HepG2 (cell line): ENCODE measurements around the gene USP34. TPM values are rescaled to one million over a fixed set of nuclear protein-coding genes. Genes with fewer than 3 reads are reported as not detected.

Source experiments
- ATAC-seq: fragments of 200-7000 bp; cut with Tn5 transposase; 3 replicates; pipeline ENCODE4 v1.9.1; 2020; ENCODE audit warnings: mild to moderate bottlenecking, moderate library complexity
- BruUV-seq: library from RNA; stranded (reverse); fragments of 400-500 nt; replicated peaks from 2 replicates; lab custom pipeline; 2021; lab: Mats Ljungman, UMichigan
- CTCF ChIA-PET: fragments of 300-600 bp; formaldehyde crosslinking; extraction: SDS; loops from one replicate; lab custom pipeline; 2021; ENCODE audit warnings: low total read pairs, inconsistent platforms, low intra/inter-chr PET ratio; lab: Yijun Ruan, JAX
- POLR2A ChIA-PET: fragments of 350-600 bp; sonication (Branson Sonifier 250); formaldehyde crosslinking; loops from one replicate; lab custom pipeline; 2020; ENCODE audit warnings: antibody characterized with exemption, inconsistent platforms; lab: Yijun Ruan, JAX
- DNase-seq: peaks from one replicate; pipeline ENCODE4 v3.0.0-alpha.2; 2015; ENCODE audit warnings: low spot score
- FAIRE-seq: peaks from 3 replicates; lab custom pipeline; 2011; peaks lifted over from hg19 to GRCh38; lab: Jason Lieb, UNC
- H2AFZ ChIP-seq: one replicate; pipeline ENCODE4 v1.6.1; 2011; ENCODE audit warnings: low read length, inconsistent platforms
- H3K27ac ChIP-seq: fragments of 300-600 bp; 3 replicates; pipeline ENCODE4 v1.8.0; 2011; ENCODE audit warnings: mixed run types, mild to moderate bottlenecking, mixed read lengths, low read length, inconsistent platforms; ENCODE audit not compliant: insufficient read depth; ENCODE audit errors: extremely low read length
- H3K27me3 ChIP-seq, 2 experiments: fragments of 200-600 bp in 1 of 2; 2 replicates in 1 of 2; 3 replicates in 1 of 2; pipeline versions ENCODE4 v1.6.0 to v1.8.0; 2011; ENCODE audit warnings: low read length in 2 of 2, mild to moderate bottlenecking in 2 of 2, moderate library complexity in 2 of 2, inconsistent platforms in 1 of 2; ENCODE audit not compliant: insufficient read depth in 2 of 2, control insufficient read depth in 1 of 2
- H3K36me3 ChIP-seq, 2 experiments: fragments of 200-600 bp in 1 of 2; replicated peaks in 1 of 2; 2 replicates in 1 of 2; 3 replicates in 1 of 2; pipeline versions ENCODE4 v1.5.1 to v1.8.0; 2011; ENCODE audit warnings: low read length in 2 of 2, inconsistent platforms in 1 of 2; ENCODE audit not compliant: insufficient read depth in 2 of 2, control insufficient read depth in 1 of 2
- H3K4me1 ChIP-seq: 2 replicates; pipeline ENCODE4 v1.5.1; 2012; ENCODE audit warnings: low read length, inconsistent platforms; ENCODE audit not compliant: insufficient read depth
- H3K4me2 ChIP-seq: 2 replicates; pipeline ENCODE4 v1.6.0; 2011; ENCODE audit warnings: low read depth, low read length, inconsistent platforms
- H3K4me3 ChIP-seq, 3 experiments: fragments of 200-600 bp in 1 of 3; sonication (generic), shearing (Covaris generic) in 1 of 3; replicated peaks in 1 of 3; 2 replicates each; pipeline ENCODE4 v1.5.1; 2011 to 2016; ENCODE audit warnings: low read length in 3 of 3, inconsistent platforms in 2 of 3, low read depth in 2 of 3, mild to moderate bottlenecking in 2 of 3, control low read depth in 1 of 3, mixed read lengths in 1 of 3; ENCODE audit not compliant: insufficient read depth in 1 of 3
- H3K79me2 ChIP-seq: one replicate; pipeline ENCODE4 v1.6.1; 2011; ENCODE audit warnings: low read length, inconsistent platforms; ENCODE audit not compliant: insufficient read depth
- H3K9ac ChIP-seq: 2 replicates; pipeline ENCODE4 v1.6.0; 2011; ENCODE audit warnings: mild to moderate bottlenecking, low read depth, low read length, inconsistent platforms; ENCODE audit not compliant: insufficient read depth
- H3K9me3 ChIP-seq: 2 replicates; pipeline ENCODE4 v1.5.1; 2012; ENCODE audit warnings: mild to moderate bottlenecking, low read length
- H4K20me1 ChIP-seq: 2 replicates; pipeline ENCODE4 v1.6.0; 2011; ENCODE audit warnings: inconsistent platforms, mild to moderate bottlenecking, low read length, moderate library complexity; ENCODE audit not compliant: insufficient read depth
- GFI1 ChIP-seq: sonication (generic); formaldehyde crosslinking; IDR thresholded peaks from 2 replicates; pipeline ENCODE4 v1.5.0; 2020; ENCODE audit warnings: missing genetic modification reagents, mild to moderate bottlenecking, borderline replicate concordance
- HOXD1 ChIP-seq: sonication (generic); formaldehyde crosslinking; IDR thresholded peaks from 2 replicates; pipeline ENCODE4 v1.5.0; 2020; ENCODE audit warnings: missing genetic modification reagents
- RBM22 ChIP-seq: fragments of 200-400 bp; formaldehyde crosslinking; optimal IDR thresholded peaks from 2 replicates; pipeline ENCODE3; 2017; ENCODE audit warnings: mild to moderate bottlenecking, low read length, moderate library complexity
- ZC3H13 ChIP-seq: sonication (generic); formaldehyde crosslinking; IDR thresholded peaks from 2 replicates; pipeline ENCODE4 v1.8.1; 2023; ENCODE audit warnings: mild to moderate bottlenecking, missing genetic modification reagents, moderate library complexity
- ZNF253 ChIP-seq: sonication (generic); formaldehyde crosslinking; IDR thresholded peaks from 2 replicates; pipeline ENCODE4 v1.8.0; 2022; ENCODE audit warnings: mild to moderate bottlenecking, missing genetic modification reagents, borderline replicate concordance
- WGBS: methylation state at CpG from one replicate; pipeline ENCODE4 v1.1.6; 2017; ENCODE audit warnings: low lambda C conversion rate; 5-methylcytosine and 5-hydroxymethylcytosine counted together
- in situ Hi-C: cut with HindIII; loops from 2 replicates; pipeline ENCODE4 v1.10.0; 2017; ENCODE audit warnings: low pct_unique_long_range_greater_than_20kb; ENCODE audit not compliant: extremely low pct_ligation_motif_present
- intact Hi-C: fragments of 100-400 bp; cut with micrococcal nuclease; formaldehyde crosslinking; loops from one replicate; pipeline ENCODE4 v1.10.0; 2022; ENCODE audit not compliant: unreplicated experiment
- polyA plus RNA-seq, 8 experiments: library from polyadenylated mRNA; depleted of rRNA in 3 of 8; stranded (reverse) in 7 of 8; unstranded in 1 of 8; fragments of >200 nt; fragmentation: Illumina TruSeq in 4 of 8; extraction: Trizol in 4 of 8; gene quantifications; 2 replicates each; pipeline versions ENCODE4 v1.2.1 to v1.2.3, GENCODE V29; 2011 to 2016; ENCODE audit warnings: low read depth in 4 of 8, missing spikeins in 1 of 8, mixed read lengths in 1 of 8; ENCODE audit not compliant: insufficient read depth in 1 of 8
- total RNA-seq, 5 experiments: library from RNA; depleted of rRNA; stranded (reverse); fragments of >200 nt; fragmentation: Illumina TruSeq; extraction: Trizol; gene quantifications; 2 replicates each; pipeline ENCODE4 v1.2.3, GENCODE V29; 2016; ENCODE audit warnings: low read depth in 1 of 5
- TF ChIP-seq, protein P1 (sequence below): sonication (generic); formaldehyde crosslinking; IDR thresholded peaks from 2 replicates; pipeline ENCODE4 v1.8.0; 2023; ENCODE audit warnings: mild to moderate bottlenecking, missing genetic modification reagents
- TF ChIP-seq, protein P2 (sequence below): sonication (generic); formaldehyde crosslinking; IDR thresholded peaks from 2 replicates; pipeline ENCODE4 v1.4.0; 2020; ENCODE audit warnings: missing genetic modification reagents

USP34 gene
- total and polyA plus RNA-seq, 2 of the 13 experiments (the other 11 are each of a cell fraction or from before 2014, with no cell fraction given): 99.2 to 100 TPM

DNA sequence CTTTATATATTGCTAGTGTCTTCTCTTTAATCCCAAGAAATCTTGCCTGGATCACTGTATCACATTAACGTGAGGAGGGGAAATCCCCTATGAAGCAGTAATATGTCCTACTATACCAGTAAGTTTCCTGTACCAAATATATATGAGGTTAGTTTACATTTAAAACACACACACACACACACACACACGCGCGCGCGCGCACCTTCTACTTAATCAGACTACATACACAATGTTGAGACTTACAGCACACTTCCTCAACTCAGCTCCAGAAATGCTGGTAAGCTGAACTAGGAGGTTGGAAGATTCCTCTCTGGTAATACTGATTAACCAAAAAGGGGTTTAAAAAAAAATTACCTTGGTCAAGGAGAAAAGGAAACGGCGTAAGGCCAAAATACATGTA lies 49.3 kb downstream of the USP34 start (continued):
- TF ChIP-seq, protein P1, sequence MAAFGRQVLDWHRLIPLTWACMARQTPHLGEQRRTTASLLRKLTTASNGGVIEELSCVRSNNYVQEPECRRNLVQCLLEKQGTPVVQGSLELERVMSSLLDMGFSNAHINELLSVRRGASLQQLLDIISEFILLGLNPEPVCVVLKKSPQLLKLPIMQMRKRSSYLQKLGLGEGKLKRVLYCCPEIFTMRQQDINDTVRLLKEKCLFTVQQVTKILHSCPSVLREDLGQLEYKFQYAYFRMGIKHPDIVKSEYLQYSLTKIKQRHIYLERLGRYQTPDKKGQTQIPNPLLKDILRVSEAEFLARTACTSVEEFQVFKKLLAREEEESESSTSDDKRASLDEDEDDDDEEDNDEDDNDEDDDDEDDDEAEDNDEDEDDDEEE (CRISPR knock-in tag): no peak
- TF ChIP-seq ZNF253 (CRISPR knock-in tag): no peak
- TF ChIP-seq ZC3H13 (CRISPR knock-in tag): no peak
- no peak for TF ChIP-seq HOXD1
- TF ChIP-seq GFI1 (CRISPR knock-in tag): no peak
- TF ChIP-seq, all 625 proteins: peak for 0

DNA sequence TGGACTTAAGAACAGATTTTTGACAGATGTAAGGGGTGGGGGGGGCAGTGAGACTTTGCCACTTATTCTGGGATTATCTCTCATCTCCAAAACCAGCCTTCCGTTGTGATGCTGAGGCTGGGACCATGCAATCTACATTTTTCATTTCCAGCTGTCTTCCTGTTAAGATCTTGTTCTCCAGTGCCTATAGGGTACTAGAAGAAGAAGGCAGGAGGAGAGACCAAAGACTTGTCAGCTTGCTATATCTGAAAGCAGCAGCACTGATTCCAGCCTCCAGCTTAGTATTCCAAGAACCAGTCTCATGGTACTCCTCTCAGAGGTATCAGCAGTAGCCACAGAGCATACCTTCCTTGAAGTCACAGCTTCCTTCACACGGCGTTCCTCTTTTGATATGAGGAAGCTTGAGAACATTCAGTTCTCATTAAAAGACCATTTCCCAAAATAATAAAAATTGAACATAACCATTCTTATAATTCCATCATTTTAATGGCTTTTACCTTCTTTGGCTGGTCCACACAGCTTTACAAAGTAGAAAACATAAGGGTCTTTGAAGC lies 49.8 kb downstream of the USP34 start:
- H2AFZ ChIP-seq: no peak overlapping the region
- no peak for ATAC-seq
- TF ChIP-seq RBM22: peak; percentile 29
- TF ChIP-seq, protein P2, sequence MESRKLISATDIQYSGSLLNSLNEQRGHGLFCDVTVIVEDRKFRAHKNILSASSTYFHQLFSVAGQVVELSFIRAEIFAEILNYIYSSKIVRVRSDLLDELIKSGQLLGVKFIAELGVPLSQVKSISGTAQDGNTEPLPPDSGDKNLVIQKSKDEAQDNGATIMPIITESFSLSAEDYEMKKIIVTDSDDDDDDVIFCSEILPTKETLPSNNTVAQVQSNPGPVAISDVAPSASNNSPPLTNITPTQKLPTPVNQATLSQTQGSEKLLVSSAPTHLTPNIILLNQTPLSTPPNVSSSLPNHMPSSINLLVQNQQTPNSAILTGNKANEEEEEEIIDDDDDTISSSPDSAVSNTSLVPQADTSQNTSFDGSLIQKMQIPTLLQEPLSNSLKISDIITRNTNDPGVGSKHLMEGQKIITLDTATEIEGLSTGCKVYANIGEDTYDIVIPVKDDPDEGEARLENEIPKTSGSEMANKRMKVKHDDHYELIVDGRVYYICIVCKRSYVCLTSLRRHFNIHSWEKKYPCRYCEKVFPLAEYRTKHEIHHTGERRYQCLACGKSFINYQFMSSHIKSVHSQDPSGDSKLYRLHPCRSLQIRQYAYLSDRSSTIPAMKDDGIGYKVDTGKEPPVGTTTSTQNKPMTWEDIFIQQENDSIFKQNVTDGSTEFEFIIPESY (CRISPR knock-in tag): no peak
- no TSS peak for BruUV-seq
- ChIA-PET CTCF (no interaction called here), POLR2A (interaction anchor here (1.4 kb wide), 1 partner anchor 244 kb away, joined by 3 read pairs; no protein-coding TSS in a partner anchor)
- H3K79me2 ChIP-seq: peaks cover 82% of the 10 kb centered on the region
- in situ Hi-C loops (loop anchor here (5.0 kb wide), 1 partner anchor 51 kb away; the partner anchor contains the start of gene USP34), intact Hi-C loops (no loop called here)
- no peak overlapping the region for H3K9ac ChIP-seq
- no peak for FAIRE-seq
- 96% methylated on average over 3 of the region's 3 CpGs for WGBS
- H3K4me3 ChIP-seq: no peak overlapping the region
- no peak overlapping the region for H3K27ac ChIP-seq
- no peaks in the 10 kb centered on the region for H3K27me3 ChIP-seq
- no peaks in the 10 kb centered on the region for H3K9me3 ChIP-seq
- peaks cover 62% of the 10 kb centered on the region for H3K4me1 ChIP-seq
- H3K36me3 ChIP-seq: peaks cover 10 to 23% of the 10 kb centered on the region in 2 experiments
- no peak overlapping the region for H3K4me2 ChIP-seq
- DNase-seq: no peak
- H4K20me1 ChIP-seq: peaks cover 41% of the 10 kb centered on the region
